Epithelial cell of proximal tubule (primary cell): ENCODE data around the gene CDNF. TPM values are rescaled to one million over a fixed set of nuclear protein-coding genes. Genes with fewer than 3 reads are reported as not detected.

ENCODE experiments used
- DNase-seq: peaks from one replicate; pipeline ENCODE4 v3.0.0-alpha.2; 2011; ENCODE audit warnings: low read depth
- H3K4me3 ChIP-seq: 2 replicates; pipeline ENCODE4 v1.5.1; 2011; ENCODE audit warnings: low read depth, mild to moderate bottlenecking, low read length
- total RNA-seq: library from RNA; depleted of rRNA; stranded (reverse); fragments of >200 nt; gene quantifications from 2 replicates; pipeline ENCODE4 v1.2.3, GENCODE V29; 2015
- TF ChIP-seq, protein P1 (sequence below): conservative IDR thresholded peaks from 2 replicates; pipeline ENCODE4 v1.5.1; 2012; ENCODE audit warnings: low read depth, mild to moderate bottlenecking, low read length

Gene CDNF
- 0.29 TPM in 1 of 2 replicates, not detected in the other for total RNA-seq

DNA sequence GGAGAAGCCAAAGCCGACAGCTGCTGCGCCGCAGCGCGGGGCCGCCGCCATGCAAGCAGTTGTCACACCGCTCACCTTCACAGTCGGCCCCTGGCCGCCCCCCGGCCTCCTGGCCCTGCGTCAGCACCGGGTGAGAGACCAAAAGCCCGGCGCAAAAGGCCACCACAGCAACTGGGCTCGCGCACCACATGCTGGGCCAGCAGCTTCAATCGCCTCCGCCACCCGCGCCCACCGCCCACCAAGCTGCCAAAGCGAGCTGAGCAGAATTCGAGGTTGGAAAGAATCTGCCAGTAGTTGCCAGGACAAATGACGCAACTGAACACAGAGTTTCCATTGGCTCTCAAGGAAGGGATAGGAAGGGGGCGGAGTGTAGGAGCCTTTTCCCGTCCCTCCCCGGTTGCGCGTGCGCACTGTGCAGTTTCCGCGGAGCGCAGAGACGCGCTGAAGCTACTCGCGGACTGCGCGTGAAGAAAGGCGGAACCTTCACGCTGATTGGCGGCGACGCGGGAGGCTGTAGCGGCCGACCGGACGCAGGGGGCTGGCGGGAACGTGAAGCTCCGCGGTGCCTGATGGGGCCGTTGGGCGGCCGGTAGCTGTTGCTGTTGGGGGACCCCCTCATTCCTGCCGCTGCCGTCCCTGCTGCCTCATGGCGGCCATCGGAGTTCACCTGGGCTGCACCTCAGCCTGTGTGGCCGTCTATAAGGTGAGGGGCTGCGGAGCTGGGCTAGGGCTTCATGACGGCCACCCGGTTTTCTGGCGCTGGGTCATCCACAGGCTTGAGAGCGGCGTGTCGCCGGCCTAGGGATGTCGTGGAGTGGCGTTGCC is at the start of gene CDNF, which contains the start of the genes HSPA14 and MSANTD7:
Gene CDNF, minus strand, starts transcription at position 281 of the 825 bp plus-strand sequence. Its CDS starts 91 bp downstream, at position 190.
Gene HSPA14, plus strand, starts transcription at position 550 of the 825 bp plus-strand sequence. Its CDS starts 97 bp downstream, at position 647.
Gene MSANTD7, plus strand, starts transcription at position 550 of the 825 bp plus-strand sequence. CDS start 3,979 bp downstream, outside the sequence.
- H3K4me3 ChIP-seq: peak within 1 kb of the TSS; percentile 96
- TF ChIP-seq, protein P1, sequence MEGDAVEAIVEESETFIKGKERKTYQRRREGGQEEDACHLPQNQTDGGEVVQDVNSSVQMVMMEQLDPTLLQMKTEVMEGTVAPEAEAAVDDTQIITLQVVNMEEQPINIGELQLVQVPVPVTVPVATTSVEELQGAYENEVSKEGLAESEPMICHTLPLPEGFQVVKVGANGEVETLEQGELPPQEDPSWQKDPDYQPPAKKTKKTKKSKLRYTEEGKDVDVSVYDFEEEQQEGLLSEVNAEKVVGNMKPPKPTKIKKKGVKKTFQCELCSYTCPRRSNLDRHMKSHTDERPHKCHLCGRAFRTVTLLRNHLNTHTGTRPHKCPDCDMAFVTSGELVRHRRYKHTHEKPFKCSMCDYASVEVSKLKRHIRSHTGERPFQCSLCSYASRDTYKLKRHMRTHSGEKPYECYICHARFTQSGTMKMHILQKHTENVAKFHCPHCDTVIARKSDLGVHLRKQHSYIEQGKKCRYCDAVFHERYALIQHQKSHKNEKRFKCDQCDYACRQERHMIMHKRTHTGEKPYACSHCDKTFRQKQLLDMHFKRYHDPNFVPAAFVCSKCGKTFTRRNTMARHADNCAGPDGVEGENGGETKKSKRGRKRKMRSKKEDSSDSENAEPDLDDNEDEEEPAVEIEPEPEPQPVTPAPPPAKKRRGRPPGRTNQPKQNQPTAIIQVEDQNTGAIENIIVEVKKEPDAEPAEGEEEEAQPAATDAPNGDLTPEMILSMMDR: no peak
- DNase-seq: peak; percentile 91

DNA sequence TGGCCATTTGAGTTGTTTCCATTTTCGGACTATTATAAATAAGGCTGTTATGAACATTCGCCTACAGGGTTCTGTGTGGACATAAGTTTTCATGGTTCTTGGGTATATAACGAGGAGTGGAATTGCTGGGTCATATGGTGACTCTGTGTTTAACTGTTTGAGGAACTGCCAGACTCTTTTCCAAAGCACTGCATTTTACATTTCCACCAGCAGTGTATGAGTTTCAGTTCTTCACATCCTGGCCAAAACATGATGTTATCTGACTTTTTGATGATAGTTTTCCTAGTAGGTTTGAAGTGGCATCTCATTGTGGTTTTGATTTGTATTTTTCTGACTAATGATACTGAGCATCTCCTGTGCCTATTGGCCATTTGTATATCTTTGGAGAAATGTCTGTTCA is 46.2 kb upstream of the CDNF start:
- H3K4me3 ChIP-seq: no peak overlapping the region
- TF ChIP-seq, protein P1: no peak
- DNase-seq: no peak

DNA sequence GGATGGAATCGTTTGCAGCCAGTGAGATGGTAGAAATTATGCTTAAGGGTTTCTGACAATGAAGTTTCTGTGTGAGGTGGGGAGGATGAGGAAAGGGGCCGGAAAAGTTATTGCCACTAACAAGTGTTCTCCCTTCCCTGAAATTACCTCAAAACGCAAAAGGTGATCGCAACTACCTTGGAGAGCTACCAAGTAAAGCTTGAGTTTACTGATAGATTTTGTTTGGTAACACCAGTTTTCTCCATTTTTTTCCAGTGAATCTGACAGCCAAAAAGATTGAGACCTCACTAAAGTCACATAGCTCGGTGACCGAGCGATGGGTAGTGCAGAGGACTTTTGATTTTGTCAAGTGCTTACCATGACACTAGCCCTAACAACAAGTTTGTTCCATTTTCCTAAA is 42.4 kb upstream of the CDNF start:
- H3K4me3 ChIP-seq: peak overlapping the region; percentile 95
- no peak for DNase-seq
- TF ChIP-seq, protein P1: no peak

DNA sequence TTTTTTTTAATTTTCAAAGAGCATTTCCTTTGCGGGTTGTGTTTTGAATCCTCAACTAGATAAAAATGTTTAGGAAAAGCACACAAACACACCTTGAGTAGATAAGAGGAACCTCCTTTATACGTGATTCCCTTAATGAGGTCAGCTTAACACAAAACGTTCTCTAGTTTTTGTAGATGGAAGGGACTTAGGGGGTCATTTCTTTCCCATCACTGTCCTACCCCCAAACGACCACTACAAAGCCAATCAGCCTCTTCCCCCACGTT is 42.0 kb upstream of the CDNF start:
- peak overlapping the region; percentile 95 for H3K4me3 ChIP-seq
- TF ChIP-seq, protein P1: no peak
- no peak for DNase-seq

DNA sequence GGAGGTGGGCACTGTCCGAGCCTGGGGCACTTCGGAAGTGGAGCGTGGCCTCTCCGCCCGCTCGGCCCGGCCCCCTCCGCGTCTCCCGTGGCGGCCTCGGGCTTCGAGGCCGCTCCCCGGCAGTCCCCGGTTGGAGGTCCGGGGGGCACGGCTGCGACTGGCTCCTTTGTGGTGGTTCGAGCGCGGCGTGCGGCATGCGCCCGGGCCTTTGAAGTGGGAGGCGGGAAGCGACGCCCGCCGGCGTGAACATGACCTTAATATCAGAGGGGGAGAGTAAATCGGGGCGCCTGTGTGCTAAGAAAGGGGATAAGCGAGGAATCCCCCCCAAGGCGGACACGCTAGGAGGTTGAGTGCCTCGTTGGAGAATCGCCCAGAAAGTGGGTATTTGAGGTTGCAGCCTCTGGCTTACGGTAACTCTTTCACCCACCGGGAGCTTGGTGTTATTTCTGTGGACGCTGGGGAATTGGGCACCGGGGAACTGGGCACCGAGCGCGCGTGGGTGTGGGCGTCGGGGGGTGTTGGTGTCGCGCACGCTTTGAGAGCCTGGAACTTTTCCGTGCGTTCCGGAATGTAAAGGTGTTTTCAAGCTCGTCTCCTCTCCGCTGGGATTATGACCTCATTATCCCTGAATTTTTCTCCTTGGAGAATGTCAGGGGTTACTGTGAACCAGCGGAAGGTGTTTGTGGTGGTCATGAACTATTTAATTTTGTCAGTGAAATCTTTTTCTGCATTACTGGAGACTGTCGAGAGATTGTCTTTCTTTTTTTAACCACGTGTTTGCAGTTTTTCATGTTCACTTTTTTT is 41.5 kb upstream of the CDNF start:
- H3K4me3 ChIP-seq: peak overlapping the region; percentile 95
- TF ChIP-seq, protein P1: no peak
- DNase-seq: no peak

DNA sequence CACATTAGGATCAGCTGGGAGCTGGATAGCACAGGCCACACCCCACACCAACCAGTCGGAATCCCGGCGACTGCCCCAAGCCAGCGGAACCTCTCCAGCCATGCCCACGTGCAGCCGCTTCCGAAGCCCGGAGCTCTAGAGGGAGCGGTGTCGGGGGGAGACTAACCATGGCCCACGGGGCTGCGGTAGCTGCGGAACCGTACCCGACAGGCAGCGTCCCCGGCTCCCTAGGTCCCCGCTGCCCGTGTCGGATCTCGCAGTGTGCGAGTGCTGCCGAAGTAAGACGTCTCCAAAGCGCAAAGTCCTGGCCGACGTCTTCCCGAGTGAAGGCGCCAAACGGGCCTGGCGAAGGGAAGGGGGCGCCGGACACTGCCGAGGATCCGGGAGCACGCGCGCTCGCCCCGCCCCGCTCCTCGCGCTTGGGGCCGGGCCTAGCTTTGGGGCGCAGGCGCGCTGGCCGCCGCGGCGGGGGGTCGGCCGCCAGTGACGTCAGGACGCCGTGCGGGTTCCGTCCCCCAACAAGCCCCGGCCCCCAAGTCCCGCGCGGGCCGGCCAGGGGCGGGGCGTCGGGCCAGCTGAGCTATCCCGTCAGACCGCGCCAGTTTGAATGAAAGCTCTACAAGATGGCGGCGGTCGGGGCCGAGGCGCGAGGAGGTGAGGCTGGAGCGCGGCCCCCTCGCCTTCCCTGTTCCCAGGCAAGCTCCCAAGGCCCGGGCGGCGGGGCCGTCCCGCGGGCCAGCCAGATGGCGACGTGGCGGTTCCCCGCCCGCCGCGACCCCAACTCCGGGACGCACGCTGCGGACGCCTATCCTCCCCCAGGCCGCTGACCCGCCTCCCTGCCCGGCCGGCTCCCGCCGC is 40.7 kb upstream of the CDNF start, which contains the start of gene SUV39H2:
Gene SUV39H2, plus strand, starts transcription at position 601 of the 858 bp plus-strand sequence. Its CDS starts 23 bp downstream, at position 624.
- DNase-seq: peak; percentile 23
- TF ChIP-seq, protein P1: no peak
- peak within 1 kb of the TSS; percentile 95 for H3K4me3 ChIP-seq
